HUES6 (cell line): ENCODE measurements around the gene CMPK1.

Source experiments
- H3K27ac ChIP-seq: 2 replicates; pipeline ENCODE4 v1.7.0; 2013; ENCODE audit warnings: low read depth, mild to moderate bottlenecking, low read length, inconsistent platforms
- H3K27me3 ChIP-seq: 2 replicates; pipeline ENCODE4 v1.6.1; 2013; ENCODE audit warnings: low read length; ENCODE audit not compliant: control insufficient read depth, insufficient read depth
- H3K36me3 ChIP-seq: 2 replicates; pipeline ENCODE4 v1.6.1; 2013; ENCODE audit warnings: low read length; ENCODE audit not compliant: control insufficient read depth, insufficient read depth
- H3K4me1 ChIP-seq: 2 replicates; pipeline ENCODE4 v1.6.1; 2013; ENCODE audit warnings: low read length; ENCODE audit not compliant: control insufficient read depth, insufficient read depth
- H3K4me3 ChIP-seq: 2 replicates; pipeline ENCODE4 v1.5.1; 2013; ENCODE audit warnings: low read depth, low read length
- H3K9ac ChIP-seq: one replicate; pipeline ENCODE4 v1.6.1; 2013; ENCODE audit warnings: mild to moderate bottlenecking, low read length
- H3K9me3 ChIP-seq: 2 replicates; pipeline ENCODE4 v1.6.1; 2013; ENCODE audit warnings: low read depth, low read length; ENCODE audit not compliant: control insufficient read depth, insufficient read depth

CMPK1 gene

DNA sequence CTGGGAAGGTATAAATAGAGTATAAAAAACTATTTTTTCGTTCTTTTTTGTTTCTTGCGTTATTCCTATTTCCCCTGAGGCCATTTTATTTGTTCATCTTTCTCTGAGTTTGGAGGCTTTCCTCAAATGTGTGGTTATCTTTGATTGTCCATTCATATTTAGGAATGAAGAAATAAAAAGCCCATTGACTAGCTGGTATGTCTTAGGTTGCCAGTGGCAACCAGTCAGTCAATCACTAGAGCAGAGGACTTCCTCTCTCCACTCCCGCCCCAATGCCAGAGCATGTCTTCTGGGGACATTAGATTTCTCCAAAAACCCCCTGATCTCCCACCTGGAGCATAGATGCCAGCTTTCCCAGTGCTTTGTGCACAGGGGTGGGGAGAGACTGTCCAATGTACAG lies 61.8 kb downstream of the CMPK1 start:
- no peak overlapping the region for H3K9ac ChIP-seq
- no peaks in the 10 kb centered on the region for H3K36me3 ChIP-seq
- H3K27ac ChIP-seq: no peak overlapping the region
- no peaks in the 10 kb centered on the region for H3K9me3 ChIP-seq
- no peak overlapping the region for H3K4me3 ChIP-seq
- H3K4me1 ChIP-seq: no peaks in the 10 kb centered on the region
- peaks cover 47% of the 10 kb centered on the region; the same call in 1 of the 2 replicates for H3K27me3 ChIP-seq

DNA sequence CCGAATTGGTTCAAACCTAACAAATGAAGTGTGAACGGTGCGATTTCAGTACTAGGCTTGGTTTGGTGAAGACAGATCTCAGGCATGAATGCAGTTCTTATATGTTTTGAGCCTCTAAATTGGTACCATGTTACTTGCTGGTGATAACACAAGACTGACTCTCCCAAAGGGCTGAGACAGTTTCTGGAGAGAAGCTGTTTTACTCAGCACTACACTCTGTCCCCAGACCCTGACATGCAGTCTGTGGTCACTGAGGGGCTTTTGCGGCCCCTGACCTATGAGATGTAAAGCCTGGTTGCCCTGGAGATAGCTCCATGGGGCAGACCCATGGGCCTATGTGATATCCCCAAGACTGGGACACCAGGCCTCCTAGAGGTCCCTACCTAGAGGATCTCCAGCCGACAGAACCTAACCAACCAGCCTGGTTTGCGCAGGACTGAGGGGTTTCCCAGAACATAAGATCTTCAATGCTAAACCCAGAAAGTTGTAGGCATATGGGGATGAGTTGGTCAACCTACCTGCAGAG lies 63.1 kb downstream of the CMPK1 start:
- Histone ChIP-seq H3K9ac (no peak overlapping the region), H3K27ac (no peak overlapping the region), H3K36me3 (no peaks in the 10 kb centered on the region), H3K9me3 (no peaks in the 10 kb centered on the region), H3K4me3 (no peak overlapping the region), H3K27me3 (peaks cover 56% of the 10 kb centered on the region), H3K4me1 (no peaks in the 10 kb centered on the region)

DNA sequence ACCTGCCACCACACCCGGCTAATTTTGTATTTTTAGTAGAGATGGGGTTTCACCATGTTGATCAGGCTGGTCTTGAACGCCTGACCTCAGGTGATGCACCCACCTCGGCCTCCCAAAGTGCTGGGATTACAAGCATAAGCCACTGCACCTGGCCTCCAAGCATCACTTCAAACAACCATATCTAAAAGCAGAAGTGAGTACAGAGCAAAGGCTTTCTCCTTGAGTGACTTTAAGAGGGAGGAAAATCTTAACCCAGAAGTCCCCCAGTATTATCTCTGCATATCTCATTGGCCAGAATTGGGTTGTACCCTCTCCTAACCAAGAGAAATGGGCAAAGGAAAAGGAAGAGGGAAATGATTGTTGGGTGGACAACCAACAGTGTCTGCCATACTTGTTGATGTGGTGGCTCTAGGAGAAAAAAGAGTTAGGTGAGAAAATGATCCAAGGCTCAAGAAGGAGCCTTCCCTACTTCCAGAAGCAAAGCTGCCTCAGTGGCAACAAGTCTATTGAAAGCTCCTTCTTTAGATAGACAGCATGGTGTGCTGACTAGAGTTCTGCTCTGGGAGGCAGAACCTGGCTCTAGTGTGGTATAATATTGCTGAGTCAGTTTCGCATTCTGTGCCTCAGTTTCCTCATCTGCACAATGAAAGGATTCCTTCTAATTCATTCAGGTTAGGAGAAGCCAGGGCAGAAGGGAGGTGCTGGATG lies 65.7 kb downstream of the CMPK1 start:
- Histone ChIP-seq H3K9ac (no peak overlapping the region), H3K27me3 (peaks cover 67% of the 10 kb centered on the region), H3K4me1 (no peaks in the 10 kb centered on the region), H3K4me3 (no peak overlapping the region), H3K36me3 (no peaks in the 10 kb centered on the region), H3K9me3 (no peaks in the 10 kb centered on the region), H3K27ac (no peak overlapping the region)

DNA sequence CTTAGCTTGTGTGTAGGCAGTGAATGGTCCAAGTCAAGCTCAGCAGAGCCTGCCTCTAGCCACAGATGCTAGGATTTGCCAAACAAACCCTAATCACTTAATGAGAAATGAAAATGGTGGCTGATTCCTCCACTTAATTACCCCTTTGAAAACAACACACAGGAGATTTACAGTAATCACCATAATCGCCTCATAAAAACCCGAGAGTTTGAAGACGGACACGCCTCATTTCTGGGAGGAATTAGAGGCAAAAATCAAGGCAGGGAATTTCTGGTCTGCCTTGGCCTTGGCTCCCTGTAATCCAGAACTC lies 66.2 kb downstream of the CMPK1 start:
- H3K27me3 ChIP-seq: peaks cover 66% of the 10 kb centered on the region

DNA sequence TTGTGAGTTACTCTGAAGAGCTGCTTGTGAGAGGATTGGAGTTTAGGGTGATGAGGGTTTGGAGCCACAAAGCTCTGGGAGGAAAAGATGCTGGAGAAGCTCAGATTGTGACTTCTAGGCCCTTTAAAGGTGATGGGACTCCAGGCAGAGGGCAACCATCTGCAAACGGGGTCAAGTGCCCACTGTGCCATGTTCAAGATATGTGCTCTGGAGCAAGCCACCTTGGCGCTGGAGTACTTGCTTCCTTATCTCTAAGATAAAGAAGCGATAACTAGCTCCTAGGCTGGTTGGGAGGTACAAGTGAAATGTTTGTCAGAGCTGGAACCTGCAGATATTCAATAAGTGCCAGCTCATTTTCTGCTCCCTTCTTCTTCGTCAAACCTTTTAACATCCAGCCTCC lies 68.2 kb downstream of the CMPK1 start:
- no peaks in the 10 kb centered on the region for H3K9me3 ChIP-seq

More for the DNA sequence above, 66.2 kb downstream of the CMPK1 start:
- no peaks in the 10 kb centered on the region for H3K9me3 ChIP-seq
- H3K27ac ChIP-seq: no peak overlapping the region
- no peak overlapping the region for H3K9ac ChIP-seq
- H3K4me1 ChIP-seq: no peaks in the 10 kb centered on the region
- H3K4me3 ChIP-seq: no peak overlapping the region
- no peaks in the 10 kb centered on the region for H3K36me3 ChIP-seq

DNA sequence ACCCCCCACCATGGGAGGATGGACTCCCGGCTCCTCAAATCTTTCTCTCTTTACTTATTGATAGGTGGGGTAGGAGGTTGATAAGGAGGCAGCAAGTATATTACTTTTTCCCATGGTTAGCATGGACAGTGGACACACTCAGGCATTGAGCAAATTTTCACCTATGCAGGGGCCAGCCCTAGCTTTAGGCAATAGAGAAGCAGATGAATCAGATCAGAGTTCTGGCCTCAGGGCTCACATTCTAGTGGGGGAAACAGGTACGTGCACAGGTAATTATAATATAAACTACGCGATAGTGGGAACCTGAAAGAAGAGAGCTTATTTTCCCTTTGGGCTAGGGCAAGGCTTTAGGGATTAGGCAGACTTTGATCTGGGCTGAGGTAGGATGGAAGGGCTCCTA lies 69.0 kb downstream of the CMPK1 start:
- Histone ChIP-seq H3K9me3 (no peaks in the 10 kb centered on the region), H3K36me3 (no peaks in the 10 kb centered on the region), H3K4me3 (no peak overlapping the region), H3K27ac (no peak overlapping the region), H3K4me1 (no peaks in the 10 kb centered on the region), H3K27me3 (peaks cover 57% of the 10 kb centered on the region), H3K9ac (no peak overlapping the region)

More for the DNA sequence above, 68.2 kb downstream of the CMPK1 start:
- Histone ChIP-seq H3K27ac (no peak overlapping the region), H3K9ac (no peak overlapping the region), H3K27me3 (peaks cover 63% of the 10 kb centered on the region), H3K4me1 (no peaks in the 10 kb centered on the region), H3K4me3 (no peak overlapping the region), H3K36me3 (no peaks in the 10 kb centered on the region)

DNA sequence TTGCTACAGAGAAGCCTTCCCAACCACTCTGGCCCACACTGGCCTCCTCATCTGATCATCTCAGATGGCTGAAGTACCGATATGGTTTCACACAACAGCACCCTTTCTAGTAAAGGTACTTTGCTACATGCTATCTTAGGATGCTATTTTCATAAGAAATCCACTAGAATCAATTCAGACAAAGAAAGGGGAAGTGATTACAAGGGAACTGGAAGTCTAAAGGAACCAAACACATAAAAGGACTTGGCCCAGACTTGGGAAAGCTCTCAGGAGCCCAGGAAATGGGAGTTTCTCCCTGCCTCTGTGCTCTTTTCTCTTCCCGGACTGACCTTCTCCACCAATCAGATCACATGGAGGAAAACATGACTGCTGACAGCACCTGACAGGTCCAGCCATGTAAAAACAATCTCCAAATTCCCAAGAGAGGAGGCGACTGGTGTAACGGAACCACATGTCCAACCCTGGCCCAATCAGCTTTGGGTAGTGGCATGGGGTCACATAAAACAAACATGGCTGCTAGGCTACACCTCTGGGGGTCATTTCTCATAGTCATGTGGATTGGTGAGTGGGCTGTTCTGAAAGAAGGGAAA lies 69.8 kb downstream of the CMPK1 start:
- peaks cover 65% of the 10 kb centered on the region for H3K27me3 ChIP-seq
- no peaks in the 10 kb centered on the region for H3K4me1 ChIP-seq
- H3K4me3 ChIP-seq: no peak overlapping the region
- no peaks in the 10 kb centered on the region for H3K9me3 ChIP-seq
- no peaks in the 10 kb centered on the region for H3K36me3 ChIP-seq
- no peak overlapping the region for H3K9ac ChIP-seq
- H3K27ac ChIP-seq: no peak overlapping the region

DNA sequence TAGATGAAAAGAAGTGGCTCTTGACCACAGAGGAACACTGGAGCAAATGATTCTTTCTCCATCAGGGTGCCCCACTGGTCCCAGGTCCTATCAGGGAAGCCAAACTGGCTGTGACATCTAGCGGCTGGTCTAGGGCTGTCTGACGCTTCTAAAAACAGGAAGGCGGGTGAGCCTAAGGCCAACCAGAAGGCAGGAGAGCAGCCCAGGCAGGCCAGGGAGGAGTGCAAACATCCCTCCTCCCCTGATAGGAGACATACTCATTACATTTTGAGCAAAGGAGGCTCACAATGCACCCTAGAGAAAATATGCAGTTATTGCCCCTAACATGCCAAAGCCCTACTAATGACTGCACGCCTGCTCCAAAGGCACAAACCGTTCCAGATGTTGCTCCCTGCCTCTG lies 72.1 kb downstream of the CMPK1 start:
- H3K4me1 ChIP-seq: no peaks in the 10 kb centered on the region
- H3K9me3 ChIP-seq: no peaks in the 10 kb centered on the region
- no peak overlapping the region for H3K4me3 ChIP-seq
- H3K9ac ChIP-seq: no peak overlapping the region
- peaks cover 64% of the 10 kb centered on the region for H3K27me3 ChIP-seq
- H3K36me3 ChIP-seq: no peaks in the 10 kb centered on the region
- no peak overlapping the region for H3K27ac ChIP-seq

DNA sequence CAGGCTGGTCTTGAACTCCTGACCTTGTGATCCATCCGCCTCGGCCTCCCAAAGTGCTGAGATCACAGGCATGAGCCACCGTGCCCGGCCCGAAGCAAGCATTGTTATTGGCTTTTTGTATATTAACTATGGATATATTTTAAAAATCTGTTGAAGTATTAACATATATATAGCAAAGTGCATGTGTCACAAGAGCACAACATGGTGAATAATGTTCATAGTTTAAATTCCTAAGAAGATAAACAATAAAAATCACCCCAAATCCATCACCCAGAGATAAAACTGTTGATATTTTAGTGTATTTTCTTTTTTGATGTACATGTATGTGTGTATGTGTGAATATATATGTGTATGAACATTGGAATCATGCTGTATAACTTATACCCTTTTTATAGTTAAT lies 73.4 kb downstream of the CMPK1 start:
- H3K9ac ChIP-seq: no peak overlapping the region
- no peaks in the 10 kb centered on the region for H3K9me3 ChIP-seq
- H3K27ac ChIP-seq: no peak overlapping the region
- no peaks in the 10 kb centered on the region for H3K4me1 ChIP-seq
- no peaks in the 10 kb centered on the region for H3K36me3 ChIP-seq
- H3K4me3 ChIP-seq: no peak overlapping the region
- H3K27me3 ChIP-seq: peaks cover 66% of the 10 kb centered on the region

DNA sequence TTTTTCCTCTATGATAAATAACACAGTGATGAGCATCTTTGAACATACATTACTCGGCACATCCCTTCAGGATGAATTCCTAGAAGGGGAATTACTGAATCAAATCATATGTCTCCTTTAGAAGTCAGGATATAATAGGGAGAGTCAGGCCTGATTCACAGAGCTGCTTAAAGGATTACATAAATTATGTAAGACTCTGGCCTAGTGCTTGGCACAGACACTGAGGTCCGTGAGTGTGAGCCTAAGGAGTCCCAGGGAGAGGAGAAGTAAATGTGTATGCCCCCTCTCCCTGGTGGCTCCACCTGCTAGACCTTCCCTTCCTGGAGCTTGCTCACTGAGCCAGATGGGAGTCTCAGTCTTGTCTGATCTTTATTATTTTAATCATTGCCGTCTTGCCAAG lies 73.9 kb downstream of the CMPK1 start:
- H3K9me3 ChIP-seq: no peaks in the 10 kb centered on the region
- H3K4me3 ChIP-seq: no peak overlapping the region
- H3K9ac ChIP-seq: no peak overlapping the region
- no peaks in the 10 kb centered on the region for H3K36me3 ChIP-seq
- no peak overlapping the region for H3K27ac ChIP-seq
- H3K4me1 ChIP-seq: no peaks in the 10 kb centered on the region; the same call in 1 of the 2 replicates
- H3K27me3 ChIP-seq: peaks cover 65% of the 10 kb centered on the region

DNA sequence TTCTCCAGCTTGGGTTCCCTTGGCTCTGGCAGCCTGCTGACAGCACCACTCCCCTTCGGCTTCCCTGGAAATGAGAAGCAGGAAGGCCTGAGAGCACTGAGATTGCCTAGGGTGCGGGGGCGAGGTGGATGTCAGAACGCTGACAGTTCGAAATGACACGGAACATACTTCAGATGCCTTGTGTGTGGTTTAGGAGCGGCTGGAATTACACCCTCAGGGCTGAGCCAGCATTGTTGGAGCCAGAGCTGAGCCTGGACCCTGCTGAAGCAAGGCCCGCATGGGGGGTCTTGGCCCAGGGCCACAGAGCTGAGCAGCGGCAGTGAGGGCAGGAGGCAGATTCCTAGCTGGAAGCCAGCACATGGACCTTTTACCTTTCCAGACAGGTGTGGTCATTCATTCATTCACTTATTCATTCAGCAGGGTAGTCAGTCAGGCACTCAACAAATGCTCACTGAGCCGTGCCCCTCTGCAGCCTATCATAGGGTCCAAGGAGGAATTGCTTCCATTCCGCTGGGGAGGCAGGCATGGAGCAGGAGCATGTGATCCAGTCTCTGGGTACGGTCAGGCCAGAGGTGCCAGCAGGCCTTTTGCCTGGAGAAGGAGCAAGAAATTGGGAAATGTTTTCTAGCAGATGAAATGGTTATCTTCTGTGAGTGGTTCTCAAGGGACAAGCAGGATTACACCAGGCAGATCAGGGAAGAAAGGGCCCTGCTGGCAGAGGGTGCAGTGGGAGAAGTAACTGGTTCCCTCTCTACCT lies 75.9 kb downstream of the CMPK1 start:
- no peak overlapping the region for H3K27ac ChIP-seq
- no peak overlapping the region for H3K9ac ChIP-seq
- peaks cover 67% of the 10 kb centered on the region for H3K27me3 ChIP-seq
- H3K4me3 ChIP-seq: no peak overlapping the region
- H3K36me3 ChIP-seq: no peaks in the 10 kb centered on the region
- no peaks in the 10 kb centered on the region; the same call in 1 of the 2 replicates for H3K4me1 ChIP-seq
- no peaks in the 10 kb centered on the region for H3K9me3 ChIP-seq
